WTC11 (cell line): ENCODE measurements around the gene HOXD13. TPM values are rescaled to one million over a fixed set of nuclear protein-coding genes. Genes with fewer than 3 reads are reported as not detected.

Experiments
- ATAC-seq: fragments of 200-7000 bp; cut with Tn5 transposase; 2 replicates; pipeline ENCODE4 v1.10.0; 2021; ENCODE audit warnings: mild to moderate bottlenecking, moderate library complexity
- CTCF ChIA-PET: fragments of 300-600 bp; sonication (Branson Sonifier 250); formaldehyde crosslinking; loops from one replicate; lab custom pipeline; 2021; ENCODE audit warnings: antibody characterized with exemption; lab: Charles Lee
- POLR2A ChIA-PET: fragments of 350-600 bp; sonication (Branson Sonifier 250); formaldehyde crosslinking; loops from one replicate; lab custom pipeline; 2021; ENCODE audit warnings: antibody characterized with exemption; lab: Charles Lee
- DNase-seq: peaks from one replicate; pipeline ENCODE4 v3.0.0; 2021; ENCODE audit warnings: low spot score
- H3K27ac Mint-ChIP-seq: 2 replicates; pipeline ENCODE4 v1.8.0; 2021; ENCODE audit warnings: mixed read lengths
- H3K27me3 Mint-ChIP-seq: 2 replicates; pipeline ENCODE4 v1.8.0; 2021; ENCODE audit warnings: low read depth, mild to moderate bottlenecking, moderate library complexity, mixed read lengths
- H3K36me3 Mint-ChIP-seq: 2 replicates; pipeline ENCODE4 v1.8.0; 2021; ENCODE audit warnings: mixed read lengths
- H3K4me1 Mint-ChIP-seq: 2 replicates; pipeline ENCODE4 v1.8.0; 2022; ENCODE audit warnings: mixed read lengths
- H3K4me3 Mint-ChIP-seq: 2 replicates; pipeline ENCODE4 v1.8.0; 2021; ENCODE audit warnings: mild to moderate bottlenecking, moderate library complexity, mixed read lengths
- H3K9me3 Mint-ChIP-seq: 2 replicates; pipeline ENCODE4 v1.8.0; 2021; ENCODE audit warnings: mixed read lengths
- E2F5 ChIP-seq: sonication (generic); formaldehyde crosslinking; IDR thresholded peaks from 2 replicates; pipeline ENCODE4 v1.8.1; 2022; ENCODE audit warnings: mild to moderate bottlenecking, moderate library complexity, missing genetic modification reagents
- ESRRA ChIP-seq: sonication (generic); formaldehyde crosslinking; IDR thresholded peaks from 2 replicates; pipeline ENCODE4 v1.8.1; 2022; ENCODE audit warnings: mild to moderate bottlenecking, missing genetic modification reagents, borderline replicate concordance
- FOXK1 ChIP-seq: sonication (generic); formaldehyde crosslinking; IDR thresholded peaks from 2 replicates; pipeline ENCODE4 v1.8.0; 2022; ENCODE audit warnings: mild to moderate bottlenecking, moderate library complexity, missing genetic modification reagents
- GABPB1 ChIP-seq: sonication (generic); formaldehyde crosslinking; IDR thresholded peaks from 2 replicates; pipeline ENCODE4 v1.8.1; 2023; ENCODE audit warnings: mild to moderate bottlenecking, missing genetic modification reagents
- IRF2 ChIP-seq: sonication (generic); formaldehyde crosslinking; IDR thresholded peaks from 2 replicates; pipeline ENCODE4 v1.8.0; 2022; ENCODE audit warnings: low read depth, missing genetic modification reagents, borderline replicate concordance
- JAZF1 ChIP-seq: fragments of 250-450 bp; sonication (Bioruptor Pico); IDR thresholded peaks from 2 replicates; pipeline ENCODE4 v1.9.0; 2021; ENCODE audit warnings: moderate library complexity, mild to moderate bottlenecking, inconsistent platforms
- JUN ChIP-seq: sonication (generic); formaldehyde crosslinking; IDR thresholded peaks from 2 replicates; pipeline ENCODE4 v1.8.0; 2023; ENCODE audit warnings: mild to moderate bottlenecking, missing genetic modification reagents
- NFE2L1 ChIP-seq: sonication (generic); formaldehyde crosslinking; IDR thresholded peaks from 2 replicates; pipeline ENCODE4 v1.8.1; 2023; ENCODE audit warnings: missing genetic modification reagents
- NR2C2 ChIP-seq: sonication (generic); formaldehyde crosslinking; IDR thresholded peaks from 2 replicates; pipeline ENCODE4 v1.8.0; 2022; ENCODE audit warnings: mild to moderate bottlenecking, missing genetic modification reagents
- SOX15 ChIP-seq: fragments of 250-450 bp; sonication (Bioruptor Pico); IDR thresholded peaks from 2 replicates; pipeline ENCODE4 v1.9.0; 2021; ENCODE audit warnings: mild to moderate bottlenecking
- TCF7 ChIP-seq: sonication (generic); formaldehyde crosslinking; IDR thresholded peaks from 2 replicates; pipeline ENCODE4 v1.8.0; 2022; ENCODE audit warnings: mild to moderate bottlenecking, low read depth, missing genetic modification reagents, moderate library complexity
- ZNF121 ChIP-seq: sonication (generic); formaldehyde crosslinking; IDR thresholded peaks from 2 replicates; pipeline ENCODE4 v1.8.0; 2023; ENCODE audit warnings: missing genetic modification reagents
- ZNF138 ChIP-seq: sonication (generic); formaldehyde crosslinking; conservative IDR thresholded peaks from 2 replicates; pipeline ENCODE4 v1.8.1; 2022; ENCODE audit warnings: mild to moderate bottlenecking, moderate library complexity, missing genetic modification reagents
- ZNF425 ChIP-seq: fragments of 250-450 bp; sonication (Bioruptor Pico); conservative IDR thresholded peaks from 2 replicates; pipeline ENCODE4 v1.9.0; 2021; ENCODE audit warnings: mild to moderate bottlenecking
- ZSCAN18 ChIP-seq: fragments of 250-450 bp; sonication (Bioruptor Pico); IDR thresholded peaks from 2 replicates; pipeline ENCODE4 v2.1.2; 2022; ENCODE audit warnings: mild to moderate bottlenecking, moderate library complexity
- total RNA-seq: library from RNA; stranded (reverse); gene quantifications from 3 replicates; pipeline ENCODE4 v1.2.3, GENCODE V29; 2021
- TF ChIP-seq, protein P1 (sequence below): sonication (generic); formaldehyde crosslinking; IDR thresholded peaks from 2 replicates; pipeline ENCODE4 v1.8.1; 2023; ENCODE audit warnings: mild to moderate bottlenecking, missing genetic modification reagents, moderate library complexity
- TF ChIP-seq, protein P2 (sequence below): fragments of 250-450 bp; sonication (Bioruptor Pico); IDR thresholded peaks from 2 replicates; pipeline ENCODE4 v1.8.0; 2021; ENCODE audit warnings: mild to moderate bottlenecking

The HOXD13 gene
- total RNA-seq, 1 experiment from 2014 or later, result not detected

DNA sequence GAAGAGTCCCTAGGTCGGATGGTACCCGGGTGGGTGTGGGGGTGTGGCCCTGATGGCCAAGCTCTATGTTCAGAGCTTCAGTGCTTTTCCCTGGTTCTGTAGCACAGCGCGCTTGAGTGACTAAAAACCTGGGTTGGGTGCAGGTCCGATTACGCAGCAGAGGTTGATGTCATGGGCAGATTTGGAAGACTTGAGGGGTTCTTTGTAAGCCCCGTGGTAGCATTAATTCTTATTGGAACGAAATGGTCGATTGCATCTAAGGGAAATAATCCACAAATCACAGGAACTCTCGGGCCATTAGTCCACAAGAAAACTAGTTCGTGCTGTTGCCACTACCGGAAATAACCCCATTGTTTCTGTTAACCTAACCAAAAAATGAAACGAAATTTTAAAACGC lies 46.0 kb downstream of the HOXD13 start (continued):
- TF ChIP-seq GABPB1 (CRISPR knock-in tag) (no peak), IRF2 (CRISPR knock-in tag) (no peak), ZNF121 (CRISPR knock-in tag) (no peak), NFE2L1 (CRISPR knock-in tag) (no peak), TCF7 (CRISPR knock-in tag) (no peak), SOX15 (CRISPR knock-in tag) (no peak), ZNF138 (CRISPR knock-in tag) (no peak)
- TF ChIP-seq, all 79 proteins: peak for 0

DNA sequence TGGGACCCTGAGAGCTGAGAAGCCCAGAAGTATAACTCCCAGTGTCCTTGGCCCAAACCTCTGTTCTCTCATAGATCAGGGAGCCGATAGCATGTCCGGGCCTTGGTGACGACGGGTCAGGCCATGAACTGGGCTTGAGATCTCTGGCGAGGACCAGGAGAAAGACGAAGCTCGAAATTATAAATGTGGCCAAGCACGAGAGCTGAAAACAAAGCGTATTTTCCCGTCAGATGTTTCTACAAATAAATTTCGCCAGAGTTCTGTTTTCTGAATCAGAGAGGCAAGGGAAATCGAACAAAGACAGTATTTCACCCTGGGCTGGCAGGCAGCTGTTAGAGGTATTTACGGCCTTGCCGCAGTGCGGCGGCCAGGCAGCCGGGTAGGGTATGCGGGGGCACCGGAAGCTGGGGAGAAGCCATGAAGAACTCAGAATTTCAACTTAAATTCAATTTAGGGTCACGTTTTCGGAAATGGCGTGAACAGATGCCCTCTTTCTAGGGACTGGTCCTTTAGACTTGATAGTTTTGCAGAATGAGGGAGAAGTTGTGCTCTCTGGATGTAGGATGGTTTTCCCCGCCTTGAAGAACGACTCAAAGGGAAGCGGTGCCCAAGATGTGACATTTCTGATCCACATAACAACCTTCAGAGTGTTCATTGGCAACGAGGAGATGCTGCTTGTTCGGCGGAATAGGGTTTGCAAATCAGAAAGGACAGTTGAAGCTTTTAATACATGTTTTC lies 46.6 kb downstream of the HOXD13 start:
- DNase-seq, result no peak

More for the DNA sequence above, 46.6 kb downstream of the HOXD13 start:
- Mint-ChIP-seq H3K27me3 (peaks cover 98% of the 10 kb centered on the region), H3K36me3 (no peaks in the 10 kb centered on the region), H3K4me1 (peaks cover 15% of the 10 kb centered on the region), H3K9me3 (no peaks in the 10 kb centered on the region), H3K4me3 (no peak overlapping the region), H3K27ac (no peak overlapping the region)
- TF ChIP-seq ZSCAN18 (CRISPR knock-in tag) (no peak), JAZF1 (CRISPR knock-in tag) (no peak), NR2C2 (CRISPR knock-in tag) (no peak), FOXK1 (CRISPR knock-in tag) (no peak), JUN (CRISPR knock-in tag) (no peak), E2F5 (CRISPR knock-in tag) (no peak), ESRRA (CRISPR knock-in tag) (no peak), ZNF425 (CRISPR knock-in tag) (no peak)
- TF ChIP-seq, protein P1, sequence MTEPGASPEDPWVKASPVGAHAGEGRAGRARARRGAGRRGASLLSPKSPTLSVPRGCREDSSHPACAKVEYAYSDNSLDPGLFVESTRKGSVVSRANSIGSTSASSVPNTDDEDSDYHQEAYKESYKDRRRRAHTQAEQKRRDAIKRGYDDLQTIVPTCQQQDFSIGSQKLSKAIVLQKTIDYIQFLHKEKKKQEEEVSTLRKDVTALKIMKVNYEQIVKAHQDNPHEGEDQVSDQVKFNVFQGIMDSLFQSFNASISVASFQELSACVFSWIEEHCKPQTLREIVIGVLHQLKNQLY (CRISPR knock-in tag), result no peak
- TF ChIP-seq, protein P2, sequence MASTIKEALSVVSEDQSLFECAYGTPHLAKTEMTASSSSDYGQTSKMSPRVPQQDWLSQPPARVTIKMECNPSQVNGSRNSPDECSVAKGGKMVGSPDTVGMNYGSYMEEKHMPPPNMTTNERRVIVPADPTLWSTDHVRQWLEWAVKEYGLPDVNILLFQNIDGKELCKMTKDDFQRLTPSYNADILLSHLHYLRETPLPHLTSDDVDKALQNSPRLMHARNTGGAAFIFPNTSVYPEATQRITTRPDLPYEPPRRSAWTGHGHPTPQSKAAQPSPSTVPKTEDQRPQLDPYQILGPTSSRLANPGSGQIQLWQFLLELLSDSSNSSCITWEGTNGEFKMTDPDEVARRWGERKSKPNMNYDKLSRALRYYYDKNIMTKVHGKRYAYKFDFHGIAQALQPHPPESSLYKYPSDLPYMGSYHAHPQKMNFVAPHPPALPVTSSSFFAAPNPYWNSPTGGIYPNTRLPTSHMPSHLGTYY, result no peak
- CTCF ChIA-PET, result interaction anchor here (1.7 to 3.4 kb wide), 9 partner anchors 8 to 515 kb away, joined by 3 to 73 read pairs (median 24); no protein-coding TSS in a partner anchor
- no peak for ATAC-seq
- POLR2A ChIA-PET, result no interaction called here
